ENCODE data around the gene GPR78.
"Not testable (repeated sequence)": the region's sequence is repeated elsewhere in the genome, so short reads cannot be mapped to it uniquely, and the experiment has no call there.

The GPR78 gene

GRCh38 chr4:8568068-8568668 is 12.0 kb upstream of the GPR78 start:
- no peak for DNase-seq

GRCh38 chr4:8570201-8570600 is 10.0 kb upstream of the GPR78 start:
- no peak for DNase-seq

GRCh38 chr4:8571702-8572685 is 8.2 kb upstream of the GPR78 start:
- DNase-seq, result no peak

GRCh38 chr4:8573266-8573665 is 6.9 kb upstream of the GPR78 start:
- no peak for DNase-seq

GRCh38 chr4:8574796-8575370 is 5.3 kb upstream of the GPR78 start:
- no peak for DNase-seq

GRCh38 chr4:8575457-8575856 is 4.7 kb upstream of the GPR78 start:
- DNase-seq, result no peak

- DNase-seq, result not testable (repeated sequence)
These were observed 3.6 kb upstream of the GPR78 start for GRCh38 chr4:8576591-8576990.

- DNase-seq, result no peak
These were observed 3.1 kb upstream of the GPR78 start for GRCh38 chr4:8577046-8577445.

- DNase-seq, result no peak
These were observed 2.2 kb upstream of the GPR78 start for GRCh38 chr4:8577972-8578371.

- DNase-seq, result no peak
These were observed 1.5 kb upstream of the GPR78 start for GRCh38 chr4:8578717-8579116.

- no peak for DNase-seq
These were observed 469 bp upstream of the GPR78 start for GRCh38 chr4:8579526-8580320.

- DNase-seq, result no peak
These were observed 1.1 kb downstream of the GPR78 start for GRCh38 chr4:8581094-8581861.

GRCh38 chr4:8582016-8582415 is 1.8 kb downstream of the GPR78 start:
- DNase-seq, result no peak

- no peak for DNase-seq
These were observed 2.2 kb downstream of the GPR78 start for GRCh38 chr4:8582436-8582835.

GRCh38 chr4:8582941-8583654 is 2.9 kb downstream of the GPR78 start:
- no peak for DNase-seq

- no peak for DNase-seq
These were observed 3.4 kb downstream of the GPR78 start for GRCh38 chr4:8583655-8584025.

GRCh38 chr4:8585186-8585585 is 5.0 kb downstream of the GPR78 start:
- peak; percentile 11 for DNase-seq

- no peak for DNase-seq
These were observed 5.6 kb downstream of the GPR78 start for GRCh38 chr4:8585721-8586212.

- DNase-seq, result no peak
These were observed 6.1 kb downstream of the GPR78 start for GRCh38 chr4:8586246-8586645.

- no peak for DNase-seq
These were observed 6.7 kb downstream of the GPR78 start for GRCh38 chr4:8586671-8587468.

Measured in COR-L47 (cell line).